KOPT-K1 (cell line): ENCODE measurements around the gene LYSMD3.

Source experiments
- H3K27ac ChIP-seq: fragments of 200-600 bp; sonication (generic); 2 replicates; pipeline ENCODE4 v1.5.1; 2016; ENCODE audit warnings: antibody characterized with exemption, mild to moderate bottlenecking, low read depth, low read length; ENCODE audit not compliant: poor library complexity, severe bottlenecking
- H3K36me3 ChIP-seq: fragments of 200-600 bp; sonication (generic); 2 replicates; pipeline ENCODE4 v1.5.1; 2017; ENCODE audit warnings: antibody characterized with exemption, mild to moderate bottlenecking, low read length, moderate library complexity; ENCODE audit not compliant: insufficient read depth
- H3K9me3 ChIP-seq: fragments of 200-600 bp; sonication (generic); 2 replicates; pipeline ENCODE4 v1.5.1; 2017; ENCODE audit warnings: antibody characterized with exemption, low read length, mild to moderate bottlenecking; ENCODE audit not compliant: insufficient read depth, poor library complexity, severe bottlenecking

The LYSMD3 gene

DNA sequence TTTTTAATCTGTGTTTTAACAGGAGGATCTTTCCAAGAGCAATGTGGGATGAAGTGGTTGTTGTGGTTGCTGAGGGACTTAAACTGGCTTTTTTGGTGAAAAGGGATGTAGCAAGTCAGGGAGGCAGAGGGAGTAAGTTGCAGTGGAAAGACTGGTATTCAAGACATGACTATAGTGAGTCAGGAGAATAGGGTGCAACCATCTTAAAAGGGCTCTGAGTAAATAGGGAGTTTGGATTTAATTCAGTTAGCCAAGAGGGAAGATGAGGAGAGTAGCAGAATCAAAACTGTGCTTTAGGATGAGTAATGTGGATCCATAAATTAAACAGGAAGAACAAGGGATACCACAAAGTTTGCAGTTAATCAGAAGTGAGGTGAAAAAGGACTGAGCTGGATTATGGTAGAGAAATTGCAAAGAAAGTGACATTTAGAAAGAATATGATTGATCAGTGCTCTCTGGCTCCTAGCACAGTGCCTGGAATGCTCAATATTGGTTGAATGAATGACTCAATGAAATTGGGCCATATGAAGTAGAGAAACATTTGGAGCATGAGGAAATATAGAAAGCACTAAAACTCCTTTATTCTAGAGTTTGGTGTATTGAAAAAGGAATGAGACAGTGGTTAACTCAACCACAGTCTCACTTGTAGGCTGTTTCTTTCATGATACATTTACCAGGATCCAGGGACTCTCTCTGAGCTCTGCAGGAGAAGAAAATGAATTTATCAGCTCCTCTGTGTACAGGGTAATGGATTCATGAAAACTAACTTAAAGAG, 49.6 kb downstream of the LYSMD3 start:
- Histone ChIP-seq H3K9me3 (no peaks in the 10 kb centered on the region), H3K27ac (no peak overlapping the region), H3K36me3 (no peaks in the 10 kb centered on the region)

DNA sequence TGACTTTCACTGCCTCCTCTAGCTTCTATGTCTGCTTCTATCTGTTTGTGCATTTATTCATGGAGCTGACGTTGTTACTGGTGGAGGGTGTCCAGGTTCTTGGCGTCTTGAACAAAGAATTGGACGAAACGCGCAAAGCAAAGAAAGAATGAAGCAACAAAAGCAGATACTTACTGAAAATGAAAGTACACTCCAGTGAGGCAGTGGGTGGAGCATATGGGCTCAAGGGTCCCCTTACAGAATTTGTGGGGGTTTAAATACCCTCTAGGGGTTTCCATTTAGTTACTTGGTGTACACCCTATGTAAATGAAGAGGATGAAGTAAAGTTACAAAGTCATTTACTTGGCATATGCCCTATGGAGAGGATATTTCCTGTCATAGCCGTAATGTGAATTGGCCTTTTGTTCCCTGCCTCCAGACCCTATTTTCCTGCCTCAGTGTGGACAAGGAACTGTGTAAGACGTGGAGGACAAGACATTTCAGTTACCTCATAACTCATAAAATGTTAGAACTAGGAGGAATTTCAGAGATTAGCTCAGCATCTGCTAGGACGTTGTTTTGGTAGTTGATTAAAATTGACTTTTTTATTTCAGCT, 51.7 kb downstream of the LYSMD3 start:
- H3K27ac ChIP-seq: peak overlapping the region; percentile 7
- H3K9me3 ChIP-seq: no peaks in the 10 kb centered on the region
- no peaks in the 10 kb centered on the region for H3K36me3 ChIP-seq

DNA sequence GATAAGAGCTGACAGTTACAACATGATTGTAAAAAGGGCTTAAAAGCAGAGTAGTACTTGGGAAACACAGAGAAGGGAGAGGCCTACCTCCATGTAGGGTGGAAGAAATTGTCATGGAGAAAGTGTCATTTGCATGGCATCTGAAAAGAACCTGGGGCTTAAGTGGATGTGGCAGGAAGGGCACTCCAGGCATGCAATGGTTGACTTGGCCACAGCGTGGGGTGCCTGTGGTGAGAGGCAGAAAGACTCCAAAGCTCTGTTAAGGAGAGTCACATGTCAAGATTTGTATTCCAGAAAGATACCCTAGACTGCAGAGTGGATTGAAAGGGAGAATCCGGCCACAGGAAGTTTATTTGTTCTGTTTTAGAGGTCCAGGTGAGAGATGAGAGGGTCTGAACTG, 52.3 kb downstream of the LYSMD3 start:
- no peaks in the 10 kb centered on the region for H3K9me3 ChIP-seq
- peak overlapping the region; percentile 7 for H3K27ac ChIP-seq
- no peaks in the 10 kb centered on the region for H3K36me3 ChIP-seq

DNA sequence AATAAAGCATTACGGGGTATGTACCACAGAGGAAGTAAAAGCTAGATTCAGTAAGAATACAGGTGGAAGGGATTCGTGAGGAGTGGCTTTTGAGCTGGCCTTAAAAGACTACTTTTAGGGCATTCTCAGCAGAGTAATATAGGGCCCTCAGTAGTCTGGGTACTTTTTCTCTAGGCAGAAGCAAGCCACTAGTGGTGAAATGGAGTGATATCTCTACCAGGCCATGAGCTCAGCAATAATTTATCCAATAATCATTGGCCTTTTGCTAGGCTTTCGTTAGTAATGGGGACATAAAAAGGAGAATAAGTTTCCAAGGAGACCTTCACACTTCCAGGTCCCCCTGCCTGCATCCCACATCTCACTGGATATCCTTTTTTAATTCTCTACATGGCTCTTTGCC, 53.0 kb downstream of the LYSMD3 start:
- Histone ChIP-seq H3K9me3 (no peaks in the 10 kb centered on the region), H3K36me3 (no peaks in the 10 kb centered on the region; the same call in 1 of the 2 replicates), H3K27ac (no peak overlapping the region)

DNA sequence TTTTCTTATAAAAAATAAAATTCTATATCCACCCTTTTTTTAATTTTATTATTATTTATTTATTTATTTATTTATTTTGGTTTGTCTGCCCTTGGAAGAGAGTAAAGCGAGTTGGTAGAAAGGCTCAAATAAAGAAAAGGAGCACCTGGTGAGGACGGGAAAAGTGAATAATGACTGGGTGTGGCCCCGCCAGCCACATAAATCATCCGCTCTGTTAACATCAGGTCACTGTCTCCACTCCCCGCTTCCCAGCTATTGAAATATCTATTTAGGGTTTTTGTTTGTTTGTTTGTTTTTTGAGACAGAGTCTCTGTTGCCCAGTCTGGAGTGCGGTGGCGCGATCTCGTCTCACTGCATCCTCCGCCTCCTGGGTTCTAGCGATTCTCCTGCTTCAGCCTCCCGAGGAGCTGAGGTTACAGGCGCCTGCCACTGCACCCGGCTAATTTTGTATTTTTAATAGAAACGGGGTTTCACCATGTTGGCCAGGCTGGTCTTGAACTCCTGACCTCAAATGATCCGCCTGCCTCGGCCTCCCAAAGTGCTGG, 53.9 kb downstream of the LYSMD3 start:
- Histone ChIP-seq H3K9me3 (no peaks in the 10 kb centered on the region), H3K27ac (no peak overlapping the region), H3K36me3 (peaks cover 8% of the 10 kb centered on the region)

DNA sequence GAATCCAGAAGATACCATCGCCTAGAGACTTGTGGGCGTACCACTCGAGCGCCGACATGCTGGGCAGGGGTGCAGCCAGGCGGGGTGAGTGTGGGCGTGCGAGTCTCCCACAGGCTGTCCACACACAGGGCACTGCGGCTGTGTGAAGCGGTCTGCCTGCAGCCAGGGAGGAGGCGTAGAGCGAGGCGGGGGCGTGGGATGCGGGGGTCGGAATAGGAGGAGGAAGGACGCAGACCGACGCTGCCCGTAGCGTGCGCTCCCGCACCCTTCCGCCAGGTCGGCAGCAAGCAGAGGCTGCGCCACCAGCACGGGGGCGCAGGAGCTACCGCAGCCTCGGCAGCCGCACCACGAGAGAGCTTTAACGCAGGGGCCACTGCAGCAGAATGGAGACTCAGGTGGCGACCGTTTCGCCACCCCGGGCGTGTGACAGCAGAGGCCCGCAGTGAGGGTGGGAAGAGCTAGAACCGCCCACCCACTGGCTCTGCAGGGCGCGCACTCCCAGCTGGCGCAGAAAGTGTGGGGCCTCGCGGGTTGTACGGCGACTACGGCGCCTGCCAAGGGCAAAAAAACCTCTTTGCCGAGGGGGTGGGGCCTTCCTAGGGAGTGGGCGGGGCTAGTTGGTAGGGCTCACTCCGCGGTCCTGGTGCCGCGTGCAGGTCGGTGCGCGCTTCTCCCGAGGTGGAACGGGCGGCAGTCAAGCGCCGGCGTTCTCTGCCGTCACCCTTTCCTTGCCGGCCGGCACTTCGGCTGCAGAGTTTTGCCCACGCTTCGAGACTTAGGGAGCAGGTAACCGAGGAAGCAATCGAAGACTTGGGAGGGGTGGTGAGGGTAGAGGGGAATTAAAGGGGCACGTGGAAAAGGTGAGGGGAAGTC, 54.9 kb downstream of the LYSMD3 start, which contains the start of the genes MBLAC2 and POLR3G:
Gene MBLAC2 (minus strand): TSS at position 537 of the 873 bp plus-strand sequence. CDS start 479 bp downstream, at position 58.
Gene POLR3G (plus strand): TSS at position 630 of the 873 bp plus-strand sequence. CDS start 10,704 bp downstream, outside the sequence.
- Histone ChIP-seq H3K27ac (peak within 1 kb of the TSS; percentile 77), H3K9me3 (no peaks in the 10 kb centered on the region), H3K36me3 (peaks cover 11% of the 10 kb centered on the region)

DNA sequence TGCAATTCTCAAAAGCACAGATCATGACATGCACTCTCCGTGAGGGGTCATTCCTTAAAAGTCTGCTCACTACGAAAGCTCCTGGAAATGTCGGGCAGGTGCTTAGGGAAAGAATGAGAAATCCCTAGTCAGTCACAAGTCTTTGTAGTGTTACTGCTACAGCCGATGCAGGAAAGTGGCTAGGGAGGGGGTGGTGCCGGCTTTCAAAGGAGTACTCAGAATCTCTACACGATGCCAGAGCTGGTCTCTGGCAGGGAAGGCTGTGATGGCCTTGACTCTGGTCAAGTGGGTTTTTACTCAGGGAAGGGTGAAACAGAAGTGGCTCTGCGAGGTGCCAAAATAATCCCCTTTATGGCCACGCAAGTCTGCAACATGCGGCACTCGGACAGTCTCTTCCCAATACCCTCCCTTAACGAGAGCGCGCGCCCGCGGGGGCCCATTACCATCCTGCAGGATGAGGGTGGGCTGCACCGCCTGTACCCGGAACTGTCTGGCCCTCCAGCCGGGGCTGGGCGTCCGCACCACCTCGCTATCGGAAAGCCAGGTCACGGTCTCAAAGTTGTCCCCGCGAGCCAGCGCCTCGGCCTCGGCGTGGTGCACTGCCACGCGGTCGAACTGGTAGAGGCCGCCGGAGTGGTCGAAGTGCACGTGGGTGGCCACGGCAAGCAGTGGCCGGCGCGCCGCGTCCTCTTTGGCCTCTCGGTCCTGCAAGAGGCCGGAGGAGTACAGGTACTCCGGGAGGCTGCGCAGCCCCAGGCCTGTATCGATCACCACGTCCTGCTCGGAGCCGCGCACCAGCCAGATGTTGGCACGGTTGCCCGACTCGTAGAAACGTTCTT, 55.8 kb downstream of the LYSMD3 start:
- Histone ChIP-seq H3K36me3 (peaks cover 11% of the 10 kb centered on the region), H3K27ac (peak overlapping the region; percentile 77), H3K9me3 (no peaks in the 10 kb centered on the region)

DNA sequence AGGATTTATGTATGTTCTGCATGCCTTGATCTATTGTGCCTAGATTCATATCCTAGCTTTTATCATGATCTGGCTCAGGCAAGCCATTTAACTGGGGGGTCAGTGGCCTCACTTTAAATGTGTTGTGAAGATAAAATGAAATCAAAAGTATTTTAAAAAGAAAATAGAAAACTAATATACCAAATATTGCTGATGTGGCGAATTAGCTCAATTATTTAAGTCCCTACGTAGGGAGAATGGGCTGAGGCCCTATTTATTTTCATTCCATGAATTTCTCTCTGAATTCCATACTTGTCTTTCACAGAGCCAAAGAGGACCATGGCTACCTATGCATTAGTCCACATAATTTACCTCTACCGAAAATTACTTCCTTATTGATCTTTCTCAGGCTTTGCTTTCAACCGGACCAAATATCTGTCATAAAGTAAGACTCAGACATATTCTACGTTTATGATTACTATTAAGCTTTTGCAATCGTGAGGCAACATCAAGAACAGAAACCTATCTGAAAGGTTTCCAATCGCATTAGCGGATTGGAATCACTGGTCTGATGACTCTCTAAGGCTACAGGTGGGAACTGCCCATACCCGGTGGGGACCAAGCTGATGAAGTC, 56.5 kb downstream of the LYSMD3 start:
- H3K9me3 ChIP-seq: no peaks in the 10 kb centered on the region
- peaks cover 11% of the 10 kb centered on the region for H3K36me3 ChIP-seq
- H3K27ac ChIP-seq: peak overlapping the region; percentile 77
